ENCODE measurements around the gene CFH.

DNA sequence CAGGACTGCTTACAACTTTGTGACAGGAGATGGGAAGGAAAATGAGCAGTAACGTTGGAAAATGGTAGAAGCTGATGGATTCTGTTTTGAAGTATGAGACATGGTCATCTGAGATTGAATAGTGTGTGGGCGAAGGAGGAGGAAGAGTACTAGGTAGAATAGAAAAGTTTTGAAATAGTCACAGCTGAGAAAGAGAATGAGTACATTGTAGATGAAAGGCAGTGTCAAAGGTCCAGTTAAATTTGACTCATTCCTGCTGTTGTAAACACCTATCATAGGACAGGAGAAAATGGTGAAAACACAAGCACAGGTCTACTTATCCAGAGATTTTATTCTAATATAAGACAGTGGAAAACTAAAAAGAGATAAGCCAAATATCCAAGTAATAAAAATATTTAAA is 66.0 kb downstream of the CFH start:
- no peak for TF ChIP-seq EP300 (IDR thresholded peaks at IDR 0.05)
- TF ChIP-seq, protein P1, sequence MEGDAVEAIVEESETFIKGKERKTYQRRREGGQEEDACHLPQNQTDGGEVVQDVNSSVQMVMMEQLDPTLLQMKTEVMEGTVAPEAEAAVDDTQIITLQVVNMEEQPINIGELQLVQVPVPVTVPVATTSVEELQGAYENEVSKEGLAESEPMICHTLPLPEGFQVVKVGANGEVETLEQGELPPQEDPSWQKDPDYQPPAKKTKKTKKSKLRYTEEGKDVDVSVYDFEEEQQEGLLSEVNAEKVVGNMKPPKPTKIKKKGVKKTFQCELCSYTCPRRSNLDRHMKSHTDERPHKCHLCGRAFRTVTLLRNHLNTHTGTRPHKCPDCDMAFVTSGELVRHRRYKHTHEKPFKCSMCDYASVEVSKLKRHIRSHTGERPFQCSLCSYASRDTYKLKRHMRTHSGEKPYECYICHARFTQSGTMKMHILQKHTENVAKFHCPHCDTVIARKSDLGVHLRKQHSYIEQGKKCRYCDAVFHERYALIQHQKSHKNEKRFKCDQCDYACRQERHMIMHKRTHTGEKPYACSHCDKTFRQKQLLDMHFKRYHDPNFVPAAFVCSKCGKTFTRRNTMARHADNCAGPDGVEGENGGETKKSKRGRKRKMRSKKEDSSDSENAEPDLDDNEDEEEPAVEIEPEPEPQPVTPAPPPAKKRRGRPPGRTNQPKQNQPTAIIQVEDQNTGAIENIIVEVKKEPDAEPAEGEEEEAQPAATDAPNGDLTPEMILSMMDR (IDR thresholded peaks at IDR 0.05): no peak

Measured in stomach (tissue), 4 donors.